GM18873 (cell line): ENCODE results near the gene MED26.
A peak's percentile ranks its signal among the peaks of the same experiment; 100 is the strongest.
"Not testable (repeated sequence)": the region's sequence is repeated elsewhere in the genome, so short reads cannot be mapped to it uniquely, and the experiment has no call there.

Source experiments
- ATAC-seq: cut with Tn5 transposase; IDR thresholded peaks from one replicate; pipeline ENCODE4 v1.9.1; 2021; ENCODE audit warnings: mild to moderate bottlenecking, moderate library complexity, moderate number of reproducible peaks; ENCODE audit not compliant: unreplicated experiment, low FRiP score

The MED26 gene

GRCh38 chr19:16577531-16577985 is 50.4 kb downstream of the MED26 start:
- ATAC-seq: no peak

DNA sequence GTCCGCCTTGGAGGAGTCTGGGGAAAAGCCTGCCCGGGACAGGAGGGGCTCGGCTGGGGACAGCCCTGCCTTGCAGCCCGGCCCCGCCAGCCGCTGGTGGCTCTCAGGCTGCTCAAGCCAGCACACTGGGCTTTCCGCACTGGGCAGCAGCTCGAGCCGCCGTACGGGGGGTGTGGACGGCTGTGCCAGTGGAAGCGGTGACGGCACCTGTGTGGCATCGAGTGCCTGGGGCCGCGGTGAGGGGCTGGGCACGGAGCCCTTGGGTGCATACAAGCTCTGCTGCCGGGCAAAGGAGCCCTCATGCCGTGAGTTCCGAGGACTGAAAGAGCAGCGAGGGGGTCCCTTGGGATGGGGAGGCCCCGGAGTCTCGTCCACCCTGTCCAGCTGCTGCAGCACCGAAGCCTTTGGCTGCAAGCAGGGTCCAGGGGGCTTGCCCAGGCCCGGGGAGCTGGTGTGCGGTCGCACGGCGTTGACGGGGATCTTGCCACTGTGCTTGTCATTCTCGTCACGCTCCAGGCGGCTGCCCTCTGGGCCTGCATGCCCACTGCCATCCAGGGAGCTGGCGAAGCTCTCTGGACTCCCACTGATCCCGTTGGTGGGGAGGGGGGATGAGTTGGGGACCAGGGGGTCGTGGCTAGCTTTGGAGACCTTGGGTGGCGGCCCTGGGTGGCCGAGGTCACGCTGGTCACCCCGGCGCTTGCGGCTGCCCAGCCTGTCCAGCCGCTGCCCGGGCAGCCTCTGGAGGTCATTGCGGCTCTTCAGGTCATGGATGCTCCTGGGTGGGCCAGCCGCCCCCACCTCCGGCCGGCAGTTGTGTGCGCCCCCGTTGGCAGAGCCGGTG is 51.1 kb downstream of the MED26 start:
- ATAC-seq: no peak

DNA sequence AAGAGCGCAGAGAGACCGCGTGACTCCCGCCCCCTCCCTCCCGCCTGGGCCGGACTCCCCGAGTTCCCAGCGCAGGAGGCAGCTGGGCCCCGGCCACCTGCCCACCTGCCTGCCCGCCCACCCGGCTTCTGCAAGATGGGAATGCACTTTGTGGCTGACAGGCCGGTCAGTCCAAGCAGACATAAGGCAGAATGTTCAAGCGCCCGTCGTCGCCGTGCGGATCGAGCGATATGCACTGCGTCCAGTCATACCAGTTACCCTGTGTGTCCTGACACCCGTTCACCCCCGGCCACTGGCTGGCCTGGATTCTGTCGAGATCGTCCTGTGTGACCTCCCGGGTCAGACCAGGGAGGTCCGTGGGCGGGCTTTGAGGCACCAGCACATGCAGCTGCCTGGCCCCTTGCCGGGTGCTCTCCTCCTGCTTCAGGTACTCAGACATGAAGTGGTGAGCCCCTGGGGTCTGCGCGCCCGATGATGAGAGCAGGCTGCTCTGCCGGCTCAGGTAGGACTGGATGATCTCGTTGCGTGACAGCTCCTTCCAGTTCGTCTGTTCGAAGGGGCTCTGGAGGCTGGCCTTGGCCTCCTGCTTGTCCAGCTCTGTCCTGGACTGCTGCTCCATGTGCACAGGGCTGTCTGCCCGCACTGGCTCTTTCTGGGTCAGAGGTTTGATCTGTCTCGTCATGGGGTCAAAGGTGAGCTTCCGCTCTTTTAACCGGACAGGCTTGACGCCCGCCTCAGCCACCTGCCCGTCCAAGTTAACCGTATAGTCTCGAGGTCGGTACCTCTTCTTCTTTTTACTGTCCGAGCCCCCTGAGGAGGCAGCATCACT is 51.9 kb downstream of the MED26 start:
- ATAC-seq: no peak

DNA sequence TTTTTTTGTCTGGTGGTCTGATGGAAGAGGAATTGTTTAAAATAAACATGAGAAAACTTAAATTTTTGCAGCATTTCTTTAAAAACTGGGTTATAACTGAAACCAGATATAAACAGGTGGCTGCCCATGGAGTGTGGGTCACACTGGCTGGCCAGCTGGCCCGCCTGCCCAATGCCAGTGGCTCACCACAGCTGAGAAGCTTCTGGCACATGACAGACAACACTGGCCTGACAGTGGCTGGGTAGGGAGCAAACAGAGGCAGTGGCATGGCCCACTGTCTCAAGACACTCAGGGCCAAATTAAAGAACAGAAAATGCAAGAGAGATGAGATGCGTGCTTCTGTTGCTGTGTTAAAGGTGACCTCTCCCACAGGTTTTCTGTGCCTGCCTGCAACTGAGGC is 52.7 kb downstream of the MED26 start:
- ATAC-seq: no peak

- no peak for ATAC-seq
These were observed 54.1 kb downstream of the MED26 start for GRCh38 chr19:16573925-16574324.

- no peak for ATAC-seq
These were observed 54.7 kb downstream of the MED26 start for GRCh38 chr19:16573296-16573695.

GRCh38 chr19:16572332-16573211 is 55.4 kb downstream of the MED26 start, which contains the start of gene SLC35E1:
SLC35E1 (minus strand) TSS chr19:16572415; CDS start chr19:16572364, 51 bp downstream.
- ATAC-seq: peak; percentile 68

DNA sequence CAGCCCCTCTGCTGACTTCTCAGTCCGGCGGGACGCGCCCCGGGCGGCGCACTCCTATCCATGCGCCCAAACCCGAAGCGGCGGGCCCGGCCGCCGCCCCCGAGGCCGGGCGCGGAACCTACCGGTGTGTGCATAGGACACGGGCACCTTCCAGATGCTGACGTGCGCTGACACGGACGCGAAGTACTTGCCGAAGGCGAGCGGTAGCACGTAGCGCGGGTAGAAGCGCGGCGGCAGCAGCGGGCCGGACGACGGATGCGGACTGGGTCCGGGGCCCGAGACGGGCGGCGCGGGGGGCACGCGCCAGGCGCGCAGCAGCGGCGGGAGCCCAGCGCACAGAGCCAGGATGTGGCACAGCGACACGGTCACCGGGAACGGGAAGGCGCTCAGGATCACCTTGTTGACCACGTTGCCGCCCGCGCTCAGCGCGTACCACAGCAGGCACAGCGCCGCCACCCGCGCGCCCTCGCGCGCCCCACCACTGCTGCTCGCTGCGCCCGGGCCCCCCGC is 56.1 kb downstream of the MED26 start:
- ATAC-seq: peak; percentile 26

DNA sequence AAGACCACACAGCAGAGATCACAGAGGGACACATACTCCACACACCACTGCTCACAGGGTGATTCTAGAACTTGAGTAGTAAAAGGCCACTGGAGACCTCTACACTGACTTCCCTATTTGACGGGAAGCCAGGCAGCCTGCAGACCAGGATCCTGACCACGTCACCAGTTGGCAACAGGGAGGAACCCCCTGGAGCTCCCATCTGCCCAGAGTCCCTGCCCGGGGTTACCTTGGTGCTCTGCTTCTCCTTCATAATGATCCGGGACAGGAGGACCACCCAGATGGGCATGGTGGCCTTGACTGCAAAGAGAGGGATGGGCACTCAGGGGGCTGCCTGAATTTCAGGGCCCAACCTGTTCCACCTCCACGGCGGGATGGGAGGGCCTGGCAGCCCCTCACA is 56.7 kb downstream of the MED26 start:
- no peak for ATAC-seq

GRCh38 chr19:16569609-16570320 is 58.2 kb downstream of the MED26 start:
- ATAC-seq: no peak

DNA sequence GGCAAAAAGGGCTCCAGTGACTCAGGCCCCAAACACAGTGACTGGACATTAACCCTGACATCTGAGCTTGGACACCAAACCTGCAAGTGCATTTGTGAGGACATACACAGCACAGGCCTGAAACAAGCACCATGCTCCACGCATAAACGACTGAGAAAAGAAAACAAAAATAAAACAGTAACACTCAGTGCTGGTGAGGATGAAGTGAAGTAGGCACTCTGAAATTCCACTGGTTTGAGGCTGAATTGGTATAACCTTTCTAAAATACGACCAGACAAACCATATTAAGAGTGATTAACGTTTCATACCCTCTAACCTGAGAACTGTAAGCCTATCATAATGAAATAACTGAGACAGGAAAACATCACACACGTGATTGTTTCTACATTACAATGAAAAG is 61.3 kb downstream of the MED26 start:
- no peak for ATAC-seq

DNA sequence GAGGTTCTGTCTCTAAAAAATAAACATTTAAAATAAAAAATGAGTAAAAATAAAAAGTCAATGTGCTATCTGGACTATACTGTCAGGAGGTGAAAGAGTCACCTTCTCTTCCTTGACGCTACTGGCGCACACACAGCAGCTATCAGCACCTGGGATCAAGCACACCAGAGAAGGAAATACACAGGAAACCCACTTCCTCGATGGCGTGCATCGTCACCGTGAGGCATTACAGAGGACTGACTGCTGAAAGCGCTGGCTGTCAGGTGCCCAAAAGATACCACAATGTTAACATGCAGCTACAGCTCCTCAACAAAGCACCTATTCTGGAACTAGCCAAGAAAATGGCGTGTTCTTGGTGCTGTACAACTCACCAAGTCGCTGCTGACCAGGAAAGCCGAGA is 61.8 kb downstream of the MED26 start:
- ATAC-seq: no peak

DNA sequence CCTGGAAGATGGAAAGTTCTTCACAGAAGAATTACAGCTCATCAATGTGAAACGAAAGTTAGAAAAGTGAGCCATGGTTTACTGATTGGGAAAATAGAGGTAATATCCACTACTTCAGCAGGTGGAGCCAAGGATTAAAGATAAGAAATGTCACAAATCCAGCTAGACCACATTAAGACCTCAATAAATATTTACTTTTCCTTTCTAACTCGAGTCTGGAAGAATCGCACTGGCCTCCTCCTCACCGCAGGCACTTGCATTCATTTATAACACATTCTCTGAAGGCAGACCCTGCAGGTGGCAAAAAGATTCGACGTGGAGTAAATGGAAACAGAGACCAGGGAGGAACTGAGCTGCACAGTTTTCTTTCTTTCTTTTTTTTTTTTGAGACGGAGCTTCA is 63.2 kb downstream of the MED26 start:
- ATAC-seq: no peak

GRCh38 chr19:16562608-16563025 is 65.4 kb downstream of the MED26 start:
- ATAC-seq: no peak

- no peak for ATAC-seq
These were observed 66.6 kb downstream of the MED26 start for GRCh38 chr19:16561382-16561781.

DNA sequence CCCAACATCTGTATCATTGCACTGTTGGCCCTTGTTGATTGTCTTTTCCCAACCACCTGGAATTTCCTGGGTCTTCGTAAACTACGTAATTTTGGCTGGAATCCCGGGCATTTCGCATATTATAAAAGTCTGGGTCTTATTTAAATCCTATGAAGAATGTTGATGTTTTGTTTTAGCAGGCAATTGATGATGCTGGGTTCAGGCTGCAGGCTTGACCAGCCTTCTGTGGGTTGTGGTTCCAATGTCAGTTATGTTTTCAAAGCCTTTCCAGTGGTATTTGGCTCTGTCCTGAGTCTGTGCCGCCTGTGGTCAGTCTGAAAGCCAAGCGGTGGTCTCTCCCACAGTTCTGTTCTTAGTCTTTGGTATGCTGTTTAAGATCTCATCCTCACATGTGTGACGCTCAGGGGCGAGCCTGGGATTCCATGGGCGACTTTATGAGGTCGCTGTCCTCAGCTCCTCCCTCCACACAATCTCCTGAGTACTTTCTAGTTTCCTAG is 68.2 kb downstream of the MED26 start:
- ATAC-seq: no peak

DNA sequence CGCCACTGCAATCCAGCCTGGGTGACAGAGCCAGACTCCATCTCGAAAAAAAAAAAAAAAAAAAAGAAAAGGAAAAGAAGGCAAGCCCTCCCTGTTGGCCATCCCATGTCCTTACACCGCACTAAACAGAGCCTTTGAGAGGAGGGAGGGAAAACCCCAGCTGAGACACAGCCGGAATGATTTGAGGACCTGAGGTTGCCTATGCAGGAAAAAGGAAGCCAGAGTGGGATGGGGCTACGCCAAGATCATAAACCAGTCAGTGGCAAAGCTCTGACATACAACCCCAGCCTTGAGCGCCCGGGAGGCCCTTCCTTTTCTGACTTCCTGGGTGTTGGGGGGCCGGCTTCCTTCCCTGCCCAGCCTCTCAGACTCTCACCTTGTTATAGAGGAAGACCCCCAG is 73.2 kb downstream of the MED26 start:
- ATAC-seq: no peak

DNA sequence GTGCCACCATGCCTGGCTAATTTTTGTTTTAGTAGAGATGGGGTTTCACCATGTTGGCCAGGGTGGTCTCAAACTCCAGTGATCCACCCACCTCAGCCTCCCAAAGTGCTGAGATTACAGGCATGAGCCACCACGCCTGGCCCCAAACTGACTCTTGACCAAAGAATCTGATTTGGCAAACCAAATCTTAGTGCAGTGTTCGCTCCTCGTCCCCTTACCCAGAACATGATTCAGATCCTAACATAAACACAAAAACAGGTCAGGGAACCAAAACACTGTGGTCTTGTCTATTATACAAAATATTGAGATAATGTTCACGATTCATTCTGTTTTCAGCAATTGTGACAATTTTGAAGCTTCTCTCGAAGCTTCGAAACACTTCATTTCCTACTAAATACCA is 76.1 kb downstream of the MED26 start:
- ATAC-seq: not testable (repeated sequence)

DNA sequence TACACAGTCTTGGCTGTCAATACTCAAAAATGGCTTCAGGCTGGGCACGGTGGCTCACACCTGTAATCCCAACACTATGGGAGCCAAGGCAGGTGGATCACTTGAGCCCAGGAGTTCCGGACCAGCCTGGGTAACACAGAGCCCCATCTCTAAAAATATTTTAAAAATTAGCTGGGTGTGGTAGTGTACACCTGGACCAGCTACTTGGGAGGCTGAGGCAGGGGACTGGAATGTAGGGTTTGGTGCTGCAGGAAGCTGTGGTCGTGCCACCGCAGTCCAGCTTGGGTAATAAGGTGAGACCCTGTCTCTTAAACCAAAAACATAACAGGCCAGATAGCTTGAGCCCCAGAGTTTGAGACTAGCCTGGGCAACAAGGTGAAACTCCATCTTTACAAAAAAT is 79.0 kb downstream of the MED26 start:
- no peak for ATAC-seq
